ENCODE results near the gene EML4. TPM values are rescaled to one million over a fixed set of nuclear protein-coding genes. Genes with fewer than 3 reads are reported as not detected.

The EML4 gene
- total and polyA plus RNA-seq, 4 experiments from 2014 or later = 52.8 to 172 (median 140) TPM

GRCh38 chr2:42225573-42225972 lies 56.4 kb downstream of the EML4 start:
- DNase-seq = no peak
- Mint-ChIP-seq H3K36me3 (peaks cover 11 to 35% of the 10 kb centered on the region in 2 donors), H3K9me3 (peaks cover 0 to 5% (median 0%) of the 10 kb centered on the region in 8 donors), H3K27ac (peak overlapping the region in 1 of 7 donors; percentile 67), H3K4me1 (peaks cover 56 to 92% (median 76%) of the 10 kb centered on the region in 4 donors), H3K27me3 (no peaks in the 10 kb centered on the region), H3K4me3 (peak overlapping the region in 1 of 8 donors; percentile 4)
- ChIA-PET CTCF (ENCODE audit: partially characterized antibody) (interaction anchor here (1.0 kb wide), 1 partner anchor 9 kb away, joined by 5 read pairs; no protein-coding TSS in a partner anchor), POLR2A (ENCODE audit: partially characterized antibody) (interaction anchor here (0.6 to 0.9 kb wide), 2 partner anchors 98 kb away, joined by 3 read pairs; no protein-coding TSS in a partner anchor)
- no peaks in the 10 kb centered on the region for H3K9me3 ChIP-seq (ENCODE audit: control insufficient read depth in 1 of 2, low read length in 2 of 2)
- intact Hi-C loops (cut with micrococcal nuclease) = loop anchor here (2.0 kb wide), 1 partner anchor 15 kb away; no protein-coding TSS in a partner anchor
- no peaks in the 10 kb centered on the region for H3K27me3 ChIP-seq (ENCODE audit: insufficient read depth, low read length)
- H3K4me3 ChIP-seq (ENCODE audit: low read length in 2 of 2) = no peak overlapping the region
- H3K27ac ChIP-seq (ENCODE audit: low read depth, low read length) = no peak overlapping the region
- no peaks in the 10 kb centered on the region for H3K36me3 ChIP-seq (ENCODE audit: insufficient read depth, low read length)
- peaks cover 92% of the 10 kb centered on the region for H3K4me1 ChIP-seq (ENCODE audit: insufficient read depth, low read length)

- Mint-ChIP-seq H3K4me3 (peak overlapping the region in 5 of 8 donors; percentile 9 to 64 (median 49)), H3K27me3 (no peaks in the 10 kb centered on the region), H3K9me3 (peaks cover 0 to 3% (median 0%) of the 10 kb centered on the region in 8 donors), H3K27ac (peak overlapping the region in 6 of 7 donors; percentile 23 to 88 (median 42)), H3K36me3 (peaks cover 11 to 34% of the 10 kb centered on the region in 2 donors), H3K4me1 (peaks cover 63 to 93% (median 82%) of the 10 kb centered on the region in 4 donors)
- no peaks in the 10 kb centered on the region for H3K9me3 ChIP-seq (ENCODE audit: control insufficient read depth in 1 of 2, low read length in 2 of 2)
- H3K27ac ChIP-seq (ENCODE audit: low read depth, low read length) = no peak overlapping the region
- H3K4me1 ChIP-seq (ENCODE audit: insufficient read depth, low read length) = peaks cover 93% of the 10 kb centered on the region
- intact Hi-C loops (cut with micrococcal nuclease) = no loop called here
- CTCF ChIA-PET (ENCODE audit: partially characterized antibody) = interaction anchor here (1.7 to 3.5 kb wide), 3 partner anchors 14 to 132 kb away, joined by 4 to 19 read pairs (median 5); no protein-coding TSS in a partner anchor
- H3K4me3 ChIP-seq (ENCODE audit: low read length in 2 of 2) = no peak overlapping the region
- DNase-seq = no peak
- H3K36me3 ChIP-seq (ENCODE audit: insufficient read depth, low read length) = no peaks in the 10 kb centered on the region
- POLR2A ChIA-PET (ENCODE audit: partially characterized antibody) = interaction anchor here (0.9 kb wide), 1 partner anchor 15 kb away, joined by 3 read pairs; no protein-coding TSS in a partner anchor
- H3K27me3 ChIP-seq (ENCODE audit: insufficient read depth, low read length) = no peaks in the 10 kb centered on the region
Observed at GRCh38 chr2:42227491-42227890, 58.3 kb downstream of the EML4 start.

GRCh38 chr2:42228101-42228500 lies 58.9 kb downstream of the EML4 start:
- H3K4me1 Mint-ChIP-seq = peaks cover 62 to 93% (median 82%) of the 10 kb centered on the region in 4 donors
- H3K36me3 Mint-ChIP-seq = peaks cover 7 to 30% of the 10 kb centered on the region in 2 donors
- no peak for DNase-seq
- peak overlapping the region in 1 of 7 donors; percentile 7 for H3K27ac Mint-ChIP-seq
- H3K9me3 Mint-ChIP-seq = peaks cover 0 to 3% (median 0%) of the 10 kb centered on the region in 8 donors
- Histone ChIP-seq H3K27ac (ENCODE audit: low read depth, low read length) (no peak overlapping the region), H3K9me3 (ENCODE audit: control insufficient read depth in 1 of 2, low read length in 2 of 2) (no peaks in the 10 kb centered on the region), H3K4me3 (ENCODE audit: low read length in 2 of 2) (no peak overlapping the region), H3K4me1 (ENCODE audit: insufficient read depth, low read length) (peaks cover 93% of the 10 kb centered on the region), H3K27me3 (ENCODE audit: insufficient read depth, low read length) (no peaks in the 10 kb centered on the region), H3K36me3 (ENCODE audit: insufficient read depth, low read length) (no peaks in the 10 kb centered on the region)
- no peaks in the 10 kb centered on the region for H3K27me3 Mint-ChIP-seq
- intact Hi-C loops (cut with micrococcal nuclease) = no loop called here
- ChIA-PET POLR2A (ENCODE audit: partially characterized antibody) (interaction anchor here (0.9 kb wide), 1 partner anchor 15 kb away, joined by 3 read pairs; no protein-coding TSS in a partner anchor), CTCF (ENCODE audit: partially characterized antibody) (interaction anchor here (1.4 to 3.5 kb wide), 7 partner anchors 15 to 141 kb away, joined by 3 to 19 read pairs (median 5); no protein-coding TSS in a partner anchor)
- H3K4me3 Mint-ChIP-seq = peak overlapping the region in 1 of 8 donors; percentile 49

DNA sequence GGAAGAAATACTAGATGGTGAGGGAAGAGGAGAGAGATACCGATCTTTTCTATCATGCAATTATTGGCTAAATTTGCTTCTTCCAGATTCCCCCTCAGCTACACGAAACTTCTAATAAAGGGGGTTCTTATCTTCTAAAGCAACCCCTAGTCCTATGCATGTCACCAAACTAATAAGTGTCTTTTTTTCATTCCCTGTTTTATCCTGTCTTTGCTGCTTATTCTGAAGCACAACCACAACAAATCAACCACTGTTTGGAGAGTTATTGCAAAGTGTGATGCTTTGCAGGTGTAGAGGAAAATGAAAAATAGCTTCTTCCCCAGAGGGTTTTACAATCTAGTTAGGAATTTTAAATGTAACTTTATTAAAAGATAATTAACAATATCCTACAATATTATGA lies 60.8 kb downstream of the EML4 start:
- H3K27ac Mint-ChIP-seq = peak overlapping the region in 6 of 7 donors; percentile 6 to 80 (median 64)
- no peaks in the 10 kb centered on the region for H3K27me3 Mint-ChIP-seq
- peaks cover 0 to 3% (median 0%) of the 10 kb centered on the region in 8 donors for H3K9me3 Mint-ChIP-seq
- CTCF ChIA-PET (ENCODE audit: partially characterized antibody) = interaction anchor here (0.8 to 3.5 kb wide), 10 partner anchors 8 to 360 kb away, joined by 3 to 19 read pairs (median 3); no protein-coding TSS in a partner anchor
- no peaks in the 10 kb centered on the region for H3K36me3 ChIP-seq (ENCODE audit: insufficient read depth, low read length)
- H3K4me3 ChIP-seq (ENCODE audit: low read length in 2 of 2) = no peak overlapping the region
- no peaks in the 10 kb centered on the region for H3K27me3 ChIP-seq (ENCODE audit: insufficient read depth, low read length)
- peaks cover 49 to 86% (median 72%) of the 10 kb centered on the region in 4 donors for H3K4me1 Mint-ChIP-seq
- H3K27ac ChIP-seq (ENCODE audit: low read depth, low read length) = no peak overlapping the region
- no peaks in the 10 kb centered on the region for H3K9me3 ChIP-seq (ENCODE audit: control insufficient read depth in 1 of 2, low read length in 2 of 2)
- intact Hi-C loops (cut with micrococcal nuclease) = no loop called here
- peak overlapping the region in 5 of 8 donors; percentile 3 to 50 (median 29) for H3K4me3 Mint-ChIP-seq
- DNase-seq = no peak
- POLR2A ChIA-PET (ENCODE audit: partially characterized antibody) = no interaction called here
- peaks cover 90% of the 10 kb centered on the region for H3K4me1 ChIP-seq (ENCODE audit: insufficient read depth, low read length)
- H3K36me3 Mint-ChIP-seq = peaks cover 12 to 20% of the 10 kb centered on the region in 2 donors

DNA sequence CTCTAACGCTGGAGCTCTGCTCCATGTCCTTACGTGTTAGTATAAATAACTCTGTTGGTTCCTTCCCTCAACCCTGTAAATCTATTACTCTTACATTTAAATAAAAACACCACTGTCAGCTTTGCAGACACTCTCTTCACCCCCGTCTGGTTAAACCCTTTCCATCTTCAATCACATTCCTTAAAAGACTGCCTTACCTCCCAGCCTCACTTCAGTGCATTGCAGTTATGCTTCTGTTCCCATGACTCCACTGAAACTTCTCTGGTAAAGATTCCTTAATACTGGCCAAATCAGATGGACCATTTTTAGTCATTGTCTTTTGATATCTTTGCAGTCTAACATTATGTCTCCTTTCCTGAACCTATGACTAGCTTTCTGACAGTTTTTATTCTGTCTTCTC lies 61.7 kb downstream of the EML4 start:
- Histone ChIP-seq H3K27me3 (ENCODE audit: insufficient read depth, low read length) (no peaks in the 10 kb centered on the region), H3K9me3 (ENCODE audit: control insufficient read depth in 1 of 2, low read length in 2 of 2) (no peaks in the 10 kb centered on the region), H3K36me3 (ENCODE audit: insufficient read depth, low read length) (no peaks in the 10 kb centered on the region), H3K4me1 (ENCODE audit: insufficient read depth, low read length) (peaks cover 90% of the 10 kb centered on the region), H3K4me3 (ENCODE audit: low read length in 2 of 2) (no peak overlapping the region), H3K27ac (ENCODE audit: low read depth, low read length) (no peak overlapping the region)
- DNase-seq = no peak
- Mint-ChIP-seq H3K9me3 (peaks cover 0 to 3% (median 0%) of the 10 kb centered on the region in 8 donors), H3K4me1 (peaks cover 50 to 84% (median 71%) of the 10 kb centered on the region in 4 donors), H3K36me3 (peaks cover 12 to 21% of the 10 kb centered on the region in 2 donors), H3K27me3 (no peaks in the 10 kb centered on the region), H3K27ac (peak overlapping the region; percentile 25 to 72 (median 55)), H3K4me3 (peak overlapping the region in 4 of 8 donors; percentile 44 to 62 (median 56))
- POLR2A ChIA-PET (ENCODE audit: partially characterized antibody) = interaction anchor here (1.1 to 1.6 kb wide), 2 partner anchors 98 to 125 kb away, joined by 4 read pairs; no protein-coding TSS in a partner anchor
- CTCF ChIA-PET (ENCODE audit: partially characterized antibody) = interaction anchor here (0.8 to 3.5 kb wide), 9 partner anchors 9 to 361 kb away, joined by 3 to 19 read pairs (median 3); no protein-coding TSS in a partner anchor
- intact Hi-C loops (cut with micrococcal nuclease) = no loop called here

DNA sequence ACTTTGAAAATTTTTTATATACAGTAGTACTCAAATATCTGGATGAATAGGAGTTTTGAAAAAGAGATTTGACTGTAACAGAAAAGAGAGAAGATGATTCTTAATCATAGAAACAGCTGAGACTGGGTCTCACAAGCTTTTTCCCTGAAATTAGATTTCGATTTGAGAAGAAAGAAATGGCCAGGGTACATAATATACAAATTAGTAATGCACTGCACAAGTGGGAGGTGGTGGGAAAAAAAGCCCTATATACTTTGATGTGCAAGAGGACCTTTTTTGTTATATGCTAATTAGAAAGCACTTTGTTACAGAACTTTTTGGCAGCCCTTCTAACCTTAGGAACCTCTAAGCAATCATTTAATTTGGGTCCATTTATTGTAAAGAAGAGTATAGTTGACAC lies 62.9 kb downstream of the EML4 start:
- H3K9me3 Mint-ChIP-seq = peaks cover 0 to 2% (median 0%) of the 10 kb centered on the region in 8 donors
- no peaks in the 10 kb centered on the region for H3K36me3 ChIP-seq (ENCODE audit: insufficient read depth, low read length)
- ChIA-PET POLR2A (ENCODE audit: partially characterized antibody) (interaction anchor here (1.6 kb wide), 1 partner anchor 99 kb away, joined by 4 read pairs; no protein-coding TSS in a partner anchor), CTCF (ENCODE audit: partially characterized antibody) (interaction anchor here (1.4 to 1.5 kb wide), 2 partner anchors 96 to 141 kb away, joined by 3 read pairs; no protein-coding TSS in a partner anchor)
- H3K27me3 ChIP-seq (ENCODE audit: insufficient read depth, low read length) = no peaks in the 10 kb centered on the region
- peak overlapping the region in 3 of 8 donors; percentile 5 to 37 (median 24) for H3K4me3 Mint-ChIP-seq
- H3K4me1 ChIP-seq (ENCODE audit: insufficient read depth, low read length) = peaks cover 93% of the 10 kb centered on the region
- H3K4me3 ChIP-seq (ENCODE audit: low read length in 2 of 2) = no peak overlapping the region
- intact Hi-C loops (cut with micrococcal nuclease) = no loop called here
- no peaks in the 10 kb centered on the region for H3K27me3 Mint-ChIP-seq
- H3K9me3 ChIP-seq (ENCODE audit: control insufficient read depth in 1 of 2, low read length in 2 of 2) = no peaks in the 10 kb centered on the region
- H3K4me1 Mint-ChIP-seq = peaks cover 54 to 89% (median 76%) of the 10 kb centered on the region in 4 donors
- H3K36me3 Mint-ChIP-seq = peaks cover 12 to 24% of the 10 kb centered on the region in 2 donors
- H3K27ac ChIP-seq (ENCODE audit: low read depth, low read length) = no peak overlapping the region
- no peak for DNase-seq
- H3K27ac Mint-ChIP-seq = peak overlapping the region in 4 of 7 donors; percentile 53 to 77 (median 72)

GRCh38 chr2:42233976-42234441 lies 64.9 kb downstream of the EML4 start:
- H3K9me3 Mint-ChIP-seq = peaks cover 0 to 2% (median 0%) of the 10 kb centered on the region in 8 donors
- CTCF ChIA-PET (ENCODE audit: partially characterized antibody) = interaction anchor here (0.8 to 11.9 kb wide), 6 partner anchors 8 to 147 kb away, joined by 3 to 99 read pairs (median 5); no protein-coding TSS in a partner anchor
- H3K27me3 Mint-ChIP-seq = no peaks in the 10 kb centered on the region
- intact Hi-C loops (cut with micrococcal nuclease) = no loop called here
- no peaks in the 10 kb centered on the region for H3K36me3 ChIP-seq (ENCODE audit: insufficient read depth, low read length)
- peak overlapping the region; percentile 12 for H3K27ac ChIP-seq (ENCODE audit: low read depth, low read length)
- H3K27ac Mint-ChIP-seq = peak overlapping the region; percentile 9 to 77 (median 54)
- H3K4me1 ChIP-seq (ENCODE audit: insufficient read depth, low read length) = peaks cover 92% of the 10 kb centered on the region
- peaks cover 58 to 84% (median 75%) of the 10 kb centered on the region in 4 donors for H3K4me1 Mint-ChIP-seq
- H3K27me3 ChIP-seq (ENCODE audit: insufficient read depth, low read length) = no peaks in the 10 kb centered on the region
- no peaks in the 10 kb centered on the region for H3K9me3 ChIP-seq (ENCODE audit: control insufficient read depth in 1 of 2, low read length in 2 of 2)
- H3K36me3 Mint-ChIP-seq = peaks cover 12 to 25% of the 10 kb centered on the region in 2 donors
- H3K4me3 Mint-ChIP-seq = peak overlapping the region in 4 of 8 donors; percentile 2 to 25 (median 7)
- no peak for DNase-seq
- POLR2A ChIA-PET (ENCODE audit: partially characterized antibody) = interaction anchor here (0.7 kb wide), 1 partner anchor 21 kb away, joined by 3 read pairs; no protein-coding TSS in a partner anchor
- no peak overlapping the region for H3K4me3 ChIP-seq (ENCODE audit: low read length in 2 of 2)
